H9 (cell line): ENCODE results near the gene NLRP1. TPM values are rescaled to one million over a fixed set of nuclear protein-coding genes. Genes with fewer than 3 reads are reported as not detected.
A peak's percentile ranks its signal among the peaks of the same experiment; 100 is the strongest.

Experiments
- DNase-seq: peaks from one replicate; pipeline ENCODE4 v3.0.0-alpha.2; 2017
- H2AFZ ChIP-seq: one replicate; pipeline ENCODE4 v1.6.1; 2013; ENCODE audit warnings: mild to moderate bottlenecking, low read length, control low read depth, moderate library complexity
- H2AK5ac ChIP-seq: 2 replicates; pipeline ENCODE4 v1.6.1; 2013; ENCODE audit warnings: low read length, control low read depth, mixed read lengths; ENCODE audit not compliant: insufficient read length
- H2BK120ac ChIP-seq: one replicate; pipeline ENCODE4 v1.6.1; 2013; ENCODE audit warnings: low read depth, mild to moderate bottlenecking, low read length, control low read depth, inconsistent platforms; ENCODE audit not compliant: poor library complexity, severe bottlenecking
- H2BK12ac ChIP-seq: 2 replicates; pipeline ENCODE4 v1.6.1; 2013; ENCODE audit warnings: low read length, control low read depth, mixed read lengths, low read depth; ENCODE audit not compliant: insufficient read length
- H2BK15ac ChIP-seq: 2 replicates; pipeline ENCODE4 v1.6.1; 2013; ENCODE audit warnings: low read depth, low read length, control low read depth
- H2BK20ac ChIP-seq: one replicate; pipeline ENCODE4 v1.6.1; 2013; ENCODE audit warnings: low read depth, mild to moderate bottlenecking, low read length, control low read depth, inconsistent platforms; ENCODE audit not compliant: poor library complexity, severe bottlenecking
- H2BK5ac ChIP-seq: 2 replicates; pipeline ENCODE4 v1.6.1; 2013; ENCODE audit warnings: low read length, control low read depth, mixed read lengths; ENCODE audit not compliant: insufficient read length
- H3K14ac ChIP-seq: 2 replicates; pipeline ENCODE4 v1.6.1; 2013; ENCODE audit warnings: low read length, control low read depth; ENCODE audit not compliant: insufficient read depth
- H3K18ac ChIP-seq: 2 replicates; pipeline ENCODE4 v1.6.1; 2013; ENCODE audit warnings: low read depth, mild to moderate bottlenecking, mixed read lengths, low read length, control low read depth; ENCODE audit not compliant: insufficient read length
- H3K23ac ChIP-seq: 2 replicates; pipeline ENCODE4 v1.6.1; 2013; ENCODE audit warnings: low read length, control low read depth, mixed read lengths, low read depth; ENCODE audit not compliant: insufficient read length
- H3K23me2 ChIP-seq: 2 replicates; pipeline ENCODE4 v1.6.1; 2013; ENCODE audit warnings: low read depth, mild to moderate bottlenecking, mixed read lengths, low read length, control low read depth; ENCODE audit not compliant: insufficient read length, poor library complexity, severe bottlenecking
- H3K27ac ChIP-seq: 2 replicates; pipeline ENCODE4 v1.5.1; 2013; ENCODE audit warnings: low read length, control low read depth, mixed read lengths, low read depth; ENCODE audit not compliant: insufficient read length
- H3K27me3 ChIP-seq: 2 replicates; pipeline ENCODE4 v1.6.1; 2013; ENCODE audit warnings: low read length, control low read depth, inconsistent platforms; ENCODE audit not compliant: insufficient read depth
- H3K4ac ChIP-seq: 2 replicates; pipeline ENCODE4 v1.6.1; 2013; ENCODE audit warnings: low read depth, mild to moderate bottlenecking, control low read depth, inconsistent platforms, low read length, moderate library complexity
- H3K4me1 ChIP-seq: 2 replicates; pipeline ENCODE4 v1.6.1; 2013; ENCODE audit warnings: low read length, control low read depth, inconsistent platforms; ENCODE audit not compliant: insufficient read depth
- H3K4me2 ChIP-seq: 2 replicates; pipeline ENCODE4 v1.6.1; 2013; ENCODE audit warnings: low read length, control low read depth, mixed read lengths; ENCODE audit not compliant: insufficient read length, insufficient read depth
- H3K56ac ChIP-seq: 2 replicates; pipeline ENCODE4 v1.6.1; 2013; ENCODE audit warnings: low read depth, mild to moderate bottlenecking, mixed read lengths, low read length, control low read depth; ENCODE audit not compliant: insufficient read length
- H3K79me1 ChIP-seq: 2 replicates; pipeline ENCODE4 v1.6.1; 2013; ENCODE audit warnings: low read depth, mild to moderate bottlenecking, moderate library complexity, low read length, control low read depth, inconsistent platforms; ENCODE audit not compliant: insufficient read depth, poor library complexity, severe bottlenecking
- H3K79me2 ChIP-seq: 2 replicates; pipeline ENCODE4 v1.6.1; 2013; ENCODE audit warnings: low read length, control low read depth, inconsistent platforms; ENCODE audit not compliant: insufficient read depth
- H3K9ac ChIP-seq: 2 replicates; pipeline ENCODE4 v1.6.1; 2013; ENCODE audit warnings: low read length, control low read depth, mixed read lengths; ENCODE audit not compliant: insufficient read length; ENCODE audit errors: extremely low read depth
- H3K9me3 ChIP-seq: one replicate; pipeline ENCODE4 v1.6.1; 2013; ENCODE audit warnings: low read depth, low read length, inconsistent platforms; ENCODE audit not compliant: control insufficient read depth
- H3T11ph ChIP-seq: one replicate; pipeline ENCODE4 v1.6.1; 2013; ENCODE audit warnings: mild to moderate bottlenecking, low read length, control low read depth, inconsistent platforms
- H4K20me1 ChIP-seq: one replicate; pipeline ENCODE4 v1.6.1; 2013; ENCODE audit not compliant: control insufficient read depth, insufficient read length, insufficient read depth
- H4K5ac ChIP-seq: 2 replicates; pipeline ENCODE4 v1.6.1; 2013; ENCODE audit warnings: low read depth, mild to moderate bottlenecking, mixed read lengths, low read length, control low read depth; ENCODE audit not compliant: insufficient read length
- H4K8ac ChIP-seq: replicated peaks from 2 replicates; pipeline ENCODE4 v1.6.1; 2013; ENCODE audit warnings: low read length, control low read depth, mixed read lengths, low read depth; ENCODE audit not compliant: insufficient read length
- H4K91ac ChIP-seq: 2 replicates; pipeline ENCODE4 v1.6.1; 2013; ENCODE audit warnings: low read depth, mild to moderate bottlenecking, moderate library complexity, mixed read lengths, low read length, control low read depth; ENCODE audit not compliant: insufficient read length
- H3K27ac Mint-ChIP-seq, 3 experiments: 2 replicates in 2 of 3; 3 replicates in 1 of 3; pipeline ENCODE4 v1.8.0; 2020 to 2021; ENCODE audit warnings: mixed read lengths in 3 of 3, mild to moderate bottlenecking in 1 of 3, moderate library complexity in 1 of 3
- H3K27me3 Mint-ChIP-seq: 2 replicates; pipeline ENCODE4 v1.8.0; 2021; ENCODE audit warnings: low read depth, mild to moderate bottlenecking, moderate library complexity, mixed read lengths
- H3K36me3 Mint-ChIP-seq, 3 experiments: 2 replicates in 2 of 3; 3 replicates in 1 of 3; pipeline ENCODE4 v1.8.0; 2020 to 2021; ENCODE audit warnings: low read depth in 3 of 3, mixed read lengths in 3 of 3; ENCODE audit not compliant: insufficient read depth in 1 of 3
- H3K4me1 Mint-ChIP-seq, 2 experiments: 2 replicates each; pipeline ENCODE4 v1.8.0; 2020; ENCODE audit warnings: mixed read lengths in 2 of 2
- H3K4me3 Mint-ChIP-seq, 2 experiments: 2 replicates in 1 of 2; 3 replicates in 1 of 2; pipeline ENCODE4 v1.8.0; 2020 to 2021; ENCODE audit warnings: mild to moderate bottlenecking in 2 of 2, mixed read lengths in 2 of 2, moderate library complexity in 1 of 2
- H3K9me3 Mint-ChIP-seq, 2 experiments: 2 replicates in 1 of 2; 3 replicates in 1 of 2; pipeline ENCODE4 v1.8.0; 2020; ENCODE audit warnings: mild to moderate bottlenecking in 2 of 2, mixed read lengths in 2 of 2, moderate library complexity in 1 of 2
- CTCF ChIP-seq: fragments of 200-600 bp; sonication (generic); conservative IDR thresholded peaks from 3 replicates; pipeline ENCODE4 v1.8.0; 2021; ENCODE audit warnings: antibody characterized with exemption, mild to moderate bottlenecking
- WGBS: extraction: QIAGEN DNeasy Blood & Tissue Kit; methylation state at CpG from one replicate; pipeline ENCODE4 v1.1.7; 2013; ENCODE audit warnings: missing lambda C conversion rate, low lambda C conversion rate, mixed read lengths; ENCODE audit not compliant: insufficient read length; ENCODE audit errors: extremely low coverage; 5-methylcytosine and 5-hydroxymethylcytosine counted together
- total RNA-seq: library from RNA; stranded (reverse); gene quantifications from 2 replicates; pipeline ENCODE4 v1.2.1, GENCODE V29; 2021

Gene NLRP1
- total RNA-seq, 1 experiment from 2014 or later = 12.1 TPM

- no peaks in the 10 kb centered on the region for H3K4me1 ChIP-seq
- no peak overlapping the region for H3K9ac ChIP-seq
- no peak overlapping the region for H2AFZ ChIP-seq
- H3K27ac Mint-ChIP-seq = no peak overlapping the region
- H2BK15ac ChIP-seq = no peak overlapping the region
- H2BK120ac ChIP-seq = no peak overlapping the region
- H4K5ac ChIP-seq = no peak overlapping the region
- H3K36me3 Mint-ChIP-seq = no peaks in the 10 kb centered on the region
- H2AK5ac ChIP-seq = no peak overlapping the region
- no peaks in the 10 kb centered on the region for H3K23me2 ChIP-seq
- H2BK12ac ChIP-seq = no peak overlapping the region
- no peak overlapping the region for H3K18ac ChIP-seq
- no peak overlapping the region for H3K56ac ChIP-seq
- no peak overlapping the region for H3K4me3 Mint-ChIP-seq
- DNase-seq = peak; percentile 65
- no CpG with 5 or more reads among the region's 14 CpGs for WGBS
- no peaks in the 10 kb centered on the region for H3K27me3 ChIP-seq
- H4K20me1 ChIP-seq = no peaks in the 10 kb centered on the region
- H3K79me1 ChIP-seq = no peaks in the 10 kb centered on the region
- H3T11ph ChIP-seq = no peak overlapping the region
- H3K4ac ChIP-seq = no peak overlapping the region
- H3K9me3 ChIP-seq = no peaks in the 10 kb centered on the region
- no peak overlapping the region for H3K23ac ChIP-seq
- no peaks in the 10 kb centered on the region for H3K4me1 Mint-ChIP-seq
- H3K4me2 ChIP-seq = no peak overlapping the region
- H2BK5ac ChIP-seq = no peak overlapping the region
- H2BK20ac ChIP-seq = no peak overlapping the region
- peaks cover 5% of the 10 kb centered on the region for H3K27me3 Mint-ChIP-seq
- no peak overlapping the region for H4K8ac ChIP-seq
- no peak for TF ChIP-seq CTCF
- no peaks in the 10 kb centered on the region for H3K79me2 ChIP-seq
- no peaks in the 10 kb centered on the region for H3K9me3 Mint-ChIP-seq
- H3K27ac ChIP-seq = no peak overlapping the region
- no peak overlapping the region for H3K14ac ChIP-seq
- H4K91ac ChIP-seq = no peak overlapping the region
These were observed 22.4 kb downstream of the NLRP1 start for GRCh38 chr17:5561736-5562571.
